Spleen (tissue), 11 donors: ENCODE data around the gene EXOC6B. TPM values are rescaled to one million over a fixed set of nuclear protein-coding genes. Genes with fewer than 3 reads are reported as not detected.
A peak's percentile ranks its signal among the peaks of the same experiment; 100 is the strongest.
"Not testable (repeated sequence)": the region's sequence is repeated elsewhere in the genome, so short reads cannot be mapped to it uniquely, and the experiment has no call there.

ENCODE experiments used
- DNase-seq: peaks from one replicate; pipeline ENCODE4 v3.0.0-alpha.2; 2020
- H3K27ac ChIP-seq, 8 donors: fragments of 200-600 bp; sonication (generic) in 7 of 8; 1 replicate in 4 of 8; 2 replicates in 4 of 8; pipeline versions ENCODE4 v1.5.0 to v1.8.0; 2016 to 2021; ENCODE audit warnings: inconsistent platforms in 4 of 8, mild to moderate bottlenecking in 4 of 8, moderate library complexity in 1 of 8
- H3K27me3 ChIP-seq, 7 donors: fragments of 200-600 bp; sonication (generic) in 6 of 7; replicated peaks in 1 of 7; 1 replicate in 4 of 7; 2 replicates in 3 of 7; pipeline versions ENCODE4 v1.5.0 to v1.8.0; 2016 to 2021; ENCODE audit warnings: inconsistent platforms in 3 of 7, mild to moderate bottlenecking in 1 of 7
- H3K36me3 ChIP-seq, 6 donors: fragments of 200-600 bp; sonication (generic) in 5 of 6; 1 replicate in 4 of 6; 2 replicates in 2 of 6; pipeline versions ENCODE4 v1.5.0 to v1.8.0; 2016 to 2021; ENCODE audit warnings: inconsistent platforms in 2 of 6
- H3K4me1 ChIP-seq, 6 donors: fragments of 200-600 bp; sonication (generic) in 5 of 6; 1 replicate in 3 of 6; 2 replicates in 3 of 6; pipeline versions ENCODE4 v1.5.0 to v1.8.0; 2016 to 2021; ENCODE audit warnings: inconsistent platforms in 3 of 6
- H3K4me3 ChIP-seq, 8 donors: fragments of 200-600 bp; sonication (generic) in 7 of 8; 1 replicate in 4 of 8; 2 replicates in 4 of 8; pipeline versions ENCODE4 v1.5.0 to v1.8.0; 2016 to 2021; ENCODE audit warnings: inconsistent platforms in 4 of 8, mild to moderate bottlenecking in 4 of 8, moderate library complexity in 2 of 8
- H3K9me3 ChIP-seq, 8 donors: fragments of 200-600 bp; sonication (generic) in 7 of 8; 1 replicate in 4 of 8; 2 replicates in 4 of 8; pipeline versions ENCODE4 v1.5.0 to v1.8.0; 2016 to 2021; ENCODE audit warnings: inconsistent platforms in 4 of 8
- POLR2A ChIP-seq, 3 donors: fragments of 450-650 bp; IDR thresholded peaks; one replicate each; pipeline ENCODE4 v1.5.1; 2017; ENCODE audit warnings: antibody characterized with exemption in 3 of 3, mild to moderate bottlenecking in 1 of 3
- POLR2AphosphoS5 ChIP-seq, 3 donors: sonication (generic); formaldehyde crosslinking; IDR thresholded peaks; one replicate each; pipeline ENCODE4 v1.5.1; 2017; ENCODE audit warnings: antibody characterized with exemption in 3 of 3
- WGBS, 5 donors: extraction: QIAGEN DNeasy Blood & Tissue Kit in 3 of 5; methylation state at CpG; one replicate each; pipeline versions ENCODE4 v1.1.5 to v1.1.7; 2013 to 2018; 5-methylcytosine and 5-hydroxymethylcytosine counted together
- intact Hi-C: fragments of 100-400 bp; cut with DNase I; formaldehyde crosslinking; loops from one replicate; pipeline ENCODE4 v1.15.0; 2023; ENCODE audit warnings: low total_unique reads
- polyA plus RNA-seq, 3 donors: library from polyadenylated mRNA; stranded (reverse); fragments of 200-250 nt; gene quantifications; one replicate each; pipeline ENCODE4 v1.2.1, GENCODE V29; 2013
- total RNA-seq, 7 donors: library from RNA; depleted of rRNA in 3 of 7; stranded (reverse); fragments of >200 nt in 3 of 7; fragmentation: NEBNext Ultra II Directional in 4 of 7; extraction: Animal tissue kit (Norgen Biotek cat#: 25700) in 4 of 7; gene quantifications; one replicate each; pipeline versions ENCODE4 v1.1.0 to v1.2.1, GENCODE V29; 2016 to 2021
- TF ChIP-seq, protein P1 (sequence below), 11 experiments: fragments of 200-600 bp in 7 of 11; fragments of 450-650 bp in 4 of 11; sonication (generic) in 4 of 11; IDR thresholded peaks in 8 of 11; conservative IDR thresholded peaks in 3 of 11; 1 replicate in 7 of 11; 2 replicates in 4 of 11; pipeline versions ENCODE4 v1.4.0 to v1.8.0; 2016 to 2021; ENCODE audit warnings: antibody characterized with exemption in 11 of 11, inconsistent platforms in 4 of 11, mild to moderate bottlenecking in 1 of 11
- donor health status: healthy with polysubstance abuse.
- donor health status: DM: no; HTN: no; CAD: no; lungs with moderate emphysema.
- donor health status: DM: no; HTN: no; CAD: no.
- donor health status: Bipolar disorder and iron deficiency.
- donor health status: healthy.
- donor health status: DM: no; HTN: no; CAD: no.
- donor health status: DM: yes; HTN: yes; CAD: no.

Gene EXOC6B
- total and polyA plus RNA-seq, 10 donors, result 1.0 to 27.9 (median 18.0) TPM

DNA sequence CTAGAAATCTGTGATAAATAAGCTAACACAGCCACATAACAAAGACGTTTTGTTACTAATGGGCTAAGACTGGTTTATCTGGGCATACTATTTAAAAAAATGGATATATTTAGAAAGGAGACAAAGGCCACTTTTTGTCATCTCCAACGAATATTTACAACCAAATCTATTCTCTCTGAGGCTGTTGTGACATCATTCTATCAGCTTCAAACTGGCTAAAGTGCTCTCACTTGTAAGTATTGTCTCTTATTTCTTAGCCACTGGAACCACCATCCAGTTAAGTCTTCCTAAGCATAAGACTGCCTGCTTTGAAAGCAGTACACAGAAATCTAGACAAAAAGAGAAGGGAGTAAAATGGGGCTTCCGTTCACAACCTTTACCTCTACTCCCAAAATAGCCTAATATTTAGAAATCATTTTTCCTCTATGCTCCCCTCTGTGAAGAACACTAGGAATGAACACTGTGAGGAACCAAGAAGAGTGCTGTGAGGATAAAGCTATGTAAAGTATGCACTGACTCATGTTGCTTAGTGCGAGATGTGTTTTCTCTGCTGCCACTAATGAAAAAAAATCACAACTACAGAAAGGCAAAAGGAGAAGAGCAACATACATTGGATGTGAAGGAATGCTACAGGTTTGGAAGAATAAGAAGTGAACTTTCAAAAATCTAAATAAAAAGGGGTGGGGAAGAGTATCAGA lies 264.1 kb downstream of the EXOC6B start:
- no peaks in the 10 kb centered on the region for H3K9me3 ChIP-seq
- TF ChIP-seq POLR2AphosphoS5 (IDR thresholded peaks at IDR 0.05), result no peak
- no peak for TF ChIP-seq POLR2A (IDR thresholded peaks at IDR 0.05)
- TF ChIP-seq, protein P1, sequence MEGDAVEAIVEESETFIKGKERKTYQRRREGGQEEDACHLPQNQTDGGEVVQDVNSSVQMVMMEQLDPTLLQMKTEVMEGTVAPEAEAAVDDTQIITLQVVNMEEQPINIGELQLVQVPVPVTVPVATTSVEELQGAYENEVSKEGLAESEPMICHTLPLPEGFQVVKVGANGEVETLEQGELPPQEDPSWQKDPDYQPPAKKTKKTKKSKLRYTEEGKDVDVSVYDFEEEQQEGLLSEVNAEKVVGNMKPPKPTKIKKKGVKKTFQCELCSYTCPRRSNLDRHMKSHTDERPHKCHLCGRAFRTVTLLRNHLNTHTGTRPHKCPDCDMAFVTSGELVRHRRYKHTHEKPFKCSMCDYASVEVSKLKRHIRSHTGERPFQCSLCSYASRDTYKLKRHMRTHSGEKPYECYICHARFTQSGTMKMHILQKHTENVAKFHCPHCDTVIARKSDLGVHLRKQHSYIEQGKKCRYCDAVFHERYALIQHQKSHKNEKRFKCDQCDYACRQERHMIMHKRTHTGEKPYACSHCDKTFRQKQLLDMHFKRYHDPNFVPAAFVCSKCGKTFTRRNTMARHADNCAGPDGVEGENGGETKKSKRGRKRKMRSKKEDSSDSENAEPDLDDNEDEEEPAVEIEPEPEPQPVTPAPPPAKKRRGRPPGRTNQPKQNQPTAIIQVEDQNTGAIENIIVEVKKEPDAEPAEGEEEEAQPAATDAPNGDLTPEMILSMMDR (IDR thresholded peaks at IDR 0.05 in 8 of 11, conservative IDR thresholded peaks at IDR 0.05 in 3 of 11), result no peak
- no peak for DNase-seq
- peaks cover 0 to 15% (median 4%) of the 10 kb centered on the region in 6 donors for H3K4me1 ChIP-seq
- 64 to 83% (median 71%) methylated on average over 4 of the region's 4 CpGs for WGBS, 5 donors
- H3K27ac ChIP-seq, result peak overlapping the region in 1 of 8 donors; percentile 8
- H3K36me3 ChIP-seq, result peaks cover 0 to 8% (median 0%) of the 10 kb centered on the region in 6 donors
- intact Hi-C loops, result no loop called here
- H3K4me3 ChIP-seq, result no peak overlapping the region
- H3K27me3 ChIP-seq, result no peaks in the 10 kb centered on the region

DNA sequence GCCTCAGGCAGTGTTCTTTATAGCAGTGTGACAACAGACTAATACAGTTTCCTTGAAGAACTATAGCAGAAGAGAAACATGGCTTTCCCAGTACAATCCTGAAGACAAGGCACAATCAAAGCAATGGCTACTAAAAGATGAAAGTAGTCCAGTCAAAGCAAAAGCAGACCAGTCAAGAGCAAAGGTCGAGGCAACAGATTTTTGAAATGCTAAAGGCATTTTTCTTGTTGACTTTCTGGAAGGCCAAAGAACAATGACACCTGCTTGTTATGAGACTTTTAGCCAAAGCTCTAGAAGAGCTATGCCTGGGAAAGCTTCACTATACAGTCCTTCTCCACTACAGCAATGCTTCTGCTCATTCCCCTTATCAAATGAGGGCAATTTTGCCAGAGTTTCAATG lies 269.9 kb downstream of the EXOC6B start:
- Histone ChIP-seq H3K4me3 (no peak overlapping the region), H3K4me1 (no peaks in the 10 kb centered on the region), H3K27ac (no peak overlapping the region), H3K36me3 (peaks cover 0 to 17% (median 2%) of the 10 kb centered on the region in 6 donors), H3K27me3 (no peaks in the 10 kb centered on the region), H3K9me3 (peaks cover 0 to 14% (median 11%) of the 10 kb centered on the region in 8 donors)
- WGBS, 5 donors, result 78 to 88% (median 82%) methylated on average over 1 of the region's 1 CpG
- TF ChIP-seq POLR2AphosphoS5 (IDR thresholded peaks at IDR 0.05) (no peak), POLR2A (IDR thresholded peaks at IDR 0.05) (no peak)
- TF ChIP-seq, protein P1 (IDR thresholded peaks at IDR 0.05 in 8 of 11, conservative IDR thresholded peaks at IDR 0.05 in 3 of 11), result no peak
- intact Hi-C loops, result no loop called here
- no peak for DNase-seq

DNA sequence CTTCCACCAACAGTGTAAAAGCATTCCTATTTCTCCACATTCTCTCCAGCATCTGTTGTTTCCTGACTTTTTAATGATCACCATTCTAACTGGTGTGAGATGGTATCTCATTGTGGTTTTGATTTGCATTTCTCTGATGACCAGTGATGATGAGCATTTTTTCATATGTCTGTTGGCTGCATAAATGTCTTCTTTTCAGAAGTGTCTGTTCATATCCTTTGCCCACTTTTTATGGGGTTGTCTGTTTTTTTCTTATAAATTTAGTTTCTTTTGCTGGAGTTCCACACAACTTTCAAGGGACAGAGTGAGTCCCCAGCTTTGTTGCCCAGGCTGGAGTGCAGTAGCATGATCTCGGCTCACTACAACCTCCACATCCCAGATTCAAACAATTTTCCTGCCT lies 270.5 kb downstream of the EXOC6B start:
- 89 to 100% (median 100%) methylated on average over 1 of the region's 1 CpG for WGBS, 5 donors
- DNase-seq, H3K4me1 ChIP-seq, H3K27ac ChIP-seq, intact Hi-C loops, H3K27me3 ChIP-seq, H3K4me3 ChIP-seq: not testable (repeated sequence)
- Histone ChIP-seq H3K36me3 (peaks cover 0 to 17% (median 2%) of the 10 kb centered on the region in 6 donors), H3K9me3 (peaks cover 0 to 19% (median 11%) of the 10 kb centered on the region in 8 donors)

DNA sequence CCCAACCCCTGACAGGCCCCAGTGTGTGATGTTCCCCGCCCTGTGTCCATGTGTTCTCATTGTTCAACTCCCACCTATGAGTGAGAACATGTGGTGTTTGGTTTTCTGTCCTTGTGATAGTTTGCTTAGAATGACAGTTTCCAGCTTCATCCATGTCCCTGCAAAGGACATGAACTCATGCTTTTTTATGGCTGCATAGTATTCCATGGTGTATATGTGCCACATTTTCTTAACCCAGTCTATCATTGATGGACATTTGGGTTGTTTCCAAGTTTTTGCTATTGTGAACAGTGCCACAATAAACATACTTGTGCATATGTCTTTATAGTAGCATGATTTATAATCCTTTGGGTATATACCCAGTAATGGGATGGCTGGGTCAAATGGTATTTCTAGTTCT lies 270.9 kb downstream of the EXOC6B start:
- H3K27ac ChIP-seq, H3K4me3 ChIP-seq, H3K27me3 ChIP-seq, intact Hi-C loops, DNase-seq, H3K4me1 ChIP-seq: not testable (repeated sequence)
- WGBS, 5 donors, result 92 to 100% (median 100%) methylated on average over 1 of the region's 1 CpG
- Histone ChIP-seq H3K36me3 (peaks cover 0 to 17% (median 2%) of the 10 kb centered on the region in 6 donors), H3K9me3 (peaks cover 0 to 23% (median 11%) of the 10 kb centered on the region in 8 donors)

DNA sequence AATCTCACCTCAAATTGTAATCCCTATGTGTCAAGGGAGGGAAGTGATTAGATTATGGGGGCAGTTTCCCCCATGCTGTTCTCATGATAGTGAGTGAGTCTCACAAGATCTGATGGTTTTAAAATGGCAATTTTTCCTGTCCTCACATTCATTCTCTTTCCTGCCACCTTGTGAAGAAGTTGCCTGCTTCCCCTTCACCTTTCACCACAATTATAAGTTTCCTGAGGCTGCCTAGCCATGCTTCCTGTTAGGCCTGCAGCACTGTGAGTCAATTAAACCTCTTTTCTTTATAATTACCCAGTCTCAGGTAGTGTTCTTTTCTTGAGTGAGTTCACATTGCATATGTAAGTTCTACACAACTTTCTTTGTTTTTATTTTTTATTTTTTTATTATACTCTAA lies 271.5 kb downstream of the EXOC6B start:
- Histone ChIP-seq H3K9me3 (peaks cover 0 to 23% (median 11%) of the 10 kb centered on the region in 8 donors), H3K4me3 (no peak overlapping the region), H3K4me1 (no peaks in the 10 kb centered on the region), H3K27me3 (no peaks in the 10 kb centered on the region), H3K36me3 (peaks cover 0 to 17% (median 2%) of the 10 kb centered on the region in 6 donors), H3K27ac (no peak overlapping the region)
- no peak for DNase-seq
- intact Hi-C loops, result no loop called here
- TF ChIP-seq POLR2A (IDR thresholded peaks at IDR 0.05) (no peak), POLR2AphosphoS5 (IDR thresholded peaks at IDR 0.05) (no peak)
- TF ChIP-seq, protein P1 (IDR thresholded peaks at IDR 0.05 in 8 of 11, conservative IDR thresholded peaks at IDR 0.05 in 3 of 11), result no peak
